ENCODE data around the gene MMP25. TPM values are rescaled to one million over a fixed set of nuclear protein-coding genes. Genes with fewer than 3 reads are reported as not detected.

The MMP25 gene
- total RNA-seq, 1 experiment from 2014 or later: 0.67 TPM

DNA sequence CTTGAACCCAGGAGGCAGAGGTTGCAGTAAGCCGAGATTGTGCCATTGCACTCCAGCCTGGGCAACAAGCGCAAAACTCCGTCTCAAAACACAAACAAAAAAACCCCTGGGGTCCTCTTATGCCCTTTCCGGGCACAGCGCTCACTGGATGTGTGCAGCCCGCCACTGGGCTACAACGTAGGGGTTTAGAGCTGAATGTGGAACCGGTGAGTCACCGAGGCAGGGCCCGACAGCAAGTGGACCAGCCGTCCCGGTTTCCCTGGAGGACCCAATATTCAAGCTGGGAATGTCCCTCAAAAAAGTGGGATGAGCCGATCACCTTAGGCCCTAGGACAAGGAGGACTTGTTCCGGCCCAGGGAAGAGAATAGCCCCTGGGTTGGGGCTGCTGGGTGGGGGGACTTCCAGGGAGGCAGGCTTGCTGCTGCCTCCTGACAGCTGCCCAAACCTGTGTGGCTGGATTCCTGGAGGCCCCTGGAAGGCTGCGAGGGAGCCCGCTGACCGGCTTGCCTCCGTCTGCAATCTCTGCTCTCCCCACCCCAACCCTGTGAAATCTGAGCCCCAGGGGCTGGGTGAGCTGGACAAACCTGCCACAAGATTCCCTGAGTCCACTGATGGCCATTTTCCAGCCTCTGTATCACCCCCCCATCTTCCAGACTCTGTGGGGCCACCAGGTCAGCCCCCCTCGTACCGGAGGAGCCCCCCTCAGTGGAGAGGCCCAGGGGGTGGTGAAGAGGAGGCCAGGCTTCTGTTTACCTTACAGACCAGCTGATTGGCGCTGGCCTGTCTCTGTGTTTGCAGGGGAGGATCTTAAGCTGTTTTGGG lies 36.6 kb upstream of the MMP25 start:
- intact Hi-C loops (cut with micrococcal nuclease; ENCODE audit: unreplicated experiment): no loop called here
- Histone ChIP-seq H3K27me3 (ENCODE audit: control insufficient read depth, insufficient read depth, low read length) (no peaks in the 10 kb centered on the region), H3K27ac (ENCODE audit: low read length) (peak overlapping the region; percentile 51; the same call in 1 of the 2 replicates), H3K4me1 (ENCODE audit: control insufficient read depth, insufficient read depth, low read length) (peaks cover 36% of the 10 kb centered on the region), H3K4me3 (ENCODE audit: low read depth in 2 of 2, low read length in 2 of 2) (no peak overlapping the region), H3K9me3 (ENCODE audit: control insufficient read depth, insufficient read depth, low read depth, low read length) (no peaks in the 10 kb centered on the region), H3K36me3 (ENCODE audit: control insufficient read depth, insufficient read depth, low read length) (no peaks in the 10 kb centered on the region)
- TF ChIP-seq, protein P1, sequence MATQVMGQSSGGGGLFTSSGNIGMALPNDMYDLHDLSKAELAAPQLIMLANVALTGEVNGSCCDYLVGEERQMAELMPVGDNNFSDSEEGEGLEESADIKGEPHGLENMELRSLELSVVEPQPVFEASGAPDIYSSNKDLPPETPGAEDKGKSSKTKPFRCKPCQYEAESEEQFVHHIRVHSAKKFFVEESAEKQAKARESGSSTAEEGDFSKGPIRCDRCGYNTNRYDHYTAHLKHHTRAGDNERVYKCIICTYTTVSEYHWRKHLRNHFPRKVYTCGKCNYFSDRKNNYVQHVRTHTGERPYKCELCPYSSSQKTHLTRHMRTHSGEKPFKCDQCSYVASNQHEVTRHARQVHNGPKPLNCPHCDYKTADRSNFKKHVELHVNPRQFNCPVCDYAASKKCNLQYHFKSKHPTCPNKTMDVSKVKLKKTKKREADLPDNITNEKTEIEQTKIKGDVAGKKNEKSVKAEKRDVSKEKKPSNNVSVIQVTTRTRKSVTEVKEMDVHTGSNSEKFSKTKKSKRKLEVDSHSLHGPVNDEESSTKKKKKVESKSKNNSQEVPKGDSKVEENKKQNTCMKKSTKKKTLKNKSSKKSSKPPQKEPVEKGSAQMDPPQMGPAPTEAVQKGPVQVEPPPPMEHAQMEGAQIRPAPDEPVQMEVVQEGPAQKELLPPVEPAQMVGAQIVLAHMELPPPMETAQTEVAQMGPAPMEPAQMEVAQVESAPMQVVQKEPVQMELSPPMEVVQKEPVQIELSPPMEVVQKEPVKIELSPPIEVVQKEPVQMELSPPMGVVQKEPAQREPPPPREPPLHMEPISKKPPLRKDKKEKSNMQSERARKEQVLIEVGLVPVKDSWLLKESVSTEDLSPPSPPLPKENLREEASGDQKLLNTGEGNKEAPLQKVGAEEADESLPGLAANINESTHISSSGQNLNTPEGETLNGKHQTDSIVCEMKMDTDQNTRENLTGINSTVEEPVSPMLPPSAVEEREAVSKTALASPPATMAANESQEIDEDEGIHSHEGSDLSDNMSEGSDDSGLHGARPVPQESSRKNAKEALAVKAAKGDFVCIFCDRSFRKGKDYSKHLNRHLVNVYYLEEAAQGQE (IDR thresholded peaks at IDR 0.05; ENCODE audit: insufficient read depth in 1 of 2, low read depth in 2 of 2, low read length in 1 of 2): no peak
- peak; percentile 46 for TF ChIP-seq POLR2AphosphoS5 (IDR thresholded peaks at IDR 0.05; ENCODE audit: low read depth, low read length)
- ChIA-PET POLR2A (interaction anchor here (0.6 to 0.7 kb wide), 2 partner anchors 39 to 47 kb away, joined by 4 to 5 read pairs; no protein-coding TSS in a partner anchor), CTCF (no interaction called here)
- no peak for DNase-seq (ENCODE audit: low read depth, low spot score)
- BruUV-seq (replicated peaks): no TSS peak
- ATAC-seq: no peak
- in situ Hi-C loops (cut with HindIII; ENCODE audit: low pct_unique_long_range_greater_than_20kb, low sequenced_read_pairs): no loop called here

DNA sequence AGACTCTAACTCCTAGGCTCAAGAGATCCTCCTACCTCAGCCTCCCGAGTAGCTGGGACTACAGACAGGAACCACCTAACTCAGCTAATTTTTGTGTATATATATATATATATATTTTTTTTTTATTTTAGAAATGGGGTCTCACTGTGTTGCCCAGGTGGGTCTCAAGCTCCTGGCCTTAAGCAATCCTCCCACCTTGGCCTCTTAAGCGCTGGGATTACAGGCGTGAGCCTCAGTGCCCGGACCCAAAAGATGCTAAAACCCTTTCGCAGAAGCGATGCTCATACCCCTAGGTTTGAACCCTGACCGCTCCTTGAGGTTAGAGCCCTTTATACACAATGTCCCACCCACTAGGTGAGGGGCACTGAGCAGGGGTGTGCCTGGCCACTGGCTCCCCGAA lies 35.9 kb upstream of the MMP25 start:
- TF ChIP-seq TCF7L2 (IDR thresholded peaks at IDR 0.05; ENCODE audit: low read depth, low read length): no peak
- no peak for TF ChIP-seq SIN3A (IDR thresholded peaks at IDR 0.05; ENCODE audit: borderline replicate concordance, insufficient read depth, low read depth, low read length)
- TF ChIP-seq, protein P2, sequence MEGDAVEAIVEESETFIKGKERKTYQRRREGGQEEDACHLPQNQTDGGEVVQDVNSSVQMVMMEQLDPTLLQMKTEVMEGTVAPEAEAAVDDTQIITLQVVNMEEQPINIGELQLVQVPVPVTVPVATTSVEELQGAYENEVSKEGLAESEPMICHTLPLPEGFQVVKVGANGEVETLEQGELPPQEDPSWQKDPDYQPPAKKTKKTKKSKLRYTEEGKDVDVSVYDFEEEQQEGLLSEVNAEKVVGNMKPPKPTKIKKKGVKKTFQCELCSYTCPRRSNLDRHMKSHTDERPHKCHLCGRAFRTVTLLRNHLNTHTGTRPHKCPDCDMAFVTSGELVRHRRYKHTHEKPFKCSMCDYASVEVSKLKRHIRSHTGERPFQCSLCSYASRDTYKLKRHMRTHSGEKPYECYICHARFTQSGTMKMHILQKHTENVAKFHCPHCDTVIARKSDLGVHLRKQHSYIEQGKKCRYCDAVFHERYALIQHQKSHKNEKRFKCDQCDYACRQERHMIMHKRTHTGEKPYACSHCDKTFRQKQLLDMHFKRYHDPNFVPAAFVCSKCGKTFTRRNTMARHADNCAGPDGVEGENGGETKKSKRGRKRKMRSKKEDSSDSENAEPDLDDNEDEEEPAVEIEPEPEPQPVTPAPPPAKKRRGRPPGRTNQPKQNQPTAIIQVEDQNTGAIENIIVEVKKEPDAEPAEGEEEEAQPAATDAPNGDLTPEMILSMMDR (IDR thresholded peaks at IDR 0.05): no peak
- TF ChIP-seq POLR2AphosphoS5 (IDR thresholded peaks at IDR 0.05; ENCODE audit: low read depth, low read length): no peak
- TF ChIP-seq, protein P1 (IDR thresholded peaks at IDR 0.05; ENCODE audit: insufficient read depth in 1 of 2, low read depth in 2 of 2, low read length in 1 of 2): no peak
- Histone ChIP-seq H3K27me3 (ENCODE audit: control insufficient read depth, insufficient read depth, low read length) (no peaks in the 10 kb centered on the region), H3K4me1 (ENCODE audit: control insufficient read depth, insufficient read depth, low read length) (peaks cover 36% of the 10 kb centered on the region), H3K36me3 (ENCODE audit: control insufficient read depth, insufficient read depth, low read length) (no peaks in the 10 kb centered on the region), H3K9me3 (ENCODE audit: control insufficient read depth, insufficient read depth, low read depth, low read length) (no peaks in the 10 kb centered on the region), H3K4me3 (ENCODE audit: low read depth in 2 of 2, low read length in 2 of 2) (no peak overlapping the region), H3K27ac (ENCODE audit: low read length) (no peak overlapping the region)
- ChIA-PET POLR2A (interaction anchor here (0.7 kb wide), 1 partner anchor 48 kb away, joined by 4 read pairs; no protein-coding TSS in a partner anchor), CTCF (no interaction called here)
- intact Hi-C loops (cut with micrococcal nuclease; ENCODE audit: unreplicated experiment) (no loop called here), in situ Hi-C loops (cut with HindIII; ENCODE audit: low pct_unique_long_range_greater_than_20kb, low sequenced_read_pairs) (no loop called here)
- no TSS peak for BruUV-seq (replicated peaks)
- ATAC-seq: no peak
- no peak for DNase-seq (ENCODE audit: low read depth, low spot score)

Measured in Panc1 (cell line).